GM19372 (cell line): Measurements from ENCODE around the gene ANO2.

Source experiments
- ATAC-seq: cut with Tn5 transposase; IDR thresholded peaks from one replicate; pipeline ENCODE4 v1.9.1; 2021; ENCODE audit warnings: mild to moderate bottlenecking, low read depth, moderate library complexity; ENCODE audit not compliant: unreplicated experiment

The ANO2 gene

GRCh38 chr12:5593086-5593485 is 352.0 kb downstream of the ANO2 start:
- ATAC-seq, result no peak

- ATAC-seq, result no peak
These were observed 352.7 kb downstream of the ANO2 start for GRCh38 chr12:5592310-5592709.

- no peak for ATAC-seq
These were observed 354.7 kb downstream of the ANO2 start for GRCh38 chr12:5590316-5590715.

- ATAC-seq, result no peak
These were observed 356.0 kb downstream of the ANO2 start for GRCh38 chr12:5589054-5589453.

- ATAC-seq, result no peak
These were observed 356.5 kb downstream of the ANO2 start for GRCh38 chr12:5588591-5588990.

- no peak for ATAC-seq
These were observed 356.9 kb downstream of the ANO2 start for GRCh38 chr12:5588176-5588575.

GRCh38 chr12:5587711-5588121 is 357.3 kb downstream of the ANO2 start:
- no peak for ATAC-seq

- ATAC-seq, result no peak
These were observed 358.9 kb downstream of the ANO2 start for GRCh38 chr12:5586201-5586600.

GRCh38 chr12:5585178-5585577 is 359.9 kb downstream of the ANO2 start:
- ATAC-seq, result no peak

GRCh38 chr12:5584412-5585175 is 360.5 kb downstream of the ANO2 start:
- no peak for ATAC-seq

- ATAC-seq, result no peak
These were observed 362.5 kb downstream of the ANO2 start for GRCh38 chr12:5582541-5582940.

- ATAC-seq, result no peak
These were observed 363.0 kb downstream of the ANO2 start for GRCh38 chr12:5582018-5582417.

- no peak for ATAC-seq
These were observed 363.4 kb downstream of the ANO2 start for GRCh38 chr12:5581616-5582015.

GRCh38 chr12:5581019-5581418 is 364.0 kb downstream of the ANO2 start:
- no peak for ATAC-seq

- ATAC-seq, result no peak
These were observed 366.3 kb downstream of the ANO2 start for GRCh38 chr12:5578775-5579174.

GRCh38 chr12:5577741-5578140 is 367.3 kb downstream of the ANO2 start:
- ATAC-seq, result no peak

GRCh38 chr12:5577211-5577612 is 367.8 kb downstream of the ANO2 start:
- no peak for ATAC-seq

GRCh38 chr12:5575987-5576386 is 369.1 kb downstream of the ANO2 start:
- no peak for ATAC-seq

GRCh38 chr12:5575232-5575631 is 369.8 kb downstream of the ANO2 start:
- ATAC-seq, result no peak

GRCh38 chr12:5573390-5573789 is 371.7 kb downstream of the ANO2 start:
- no peak for ATAC-seq

- ATAC-seq, result no peak
These were observed 373.9 kb downstream of the ANO2 start for GRCh38 chr12:5571115-5571514.

GRCh38 chr12:5570416-5570815 is 374.6 kb downstream of the ANO2 start:
- ATAC-seq, result no peak
